IPS-NIHi11 (cell line): ENCODE data around the gene CSGALNACT2.

Experiments
- DNase-seq: peaks from one replicate; pipeline ENCODE4 v3.0.0; 2012; ENCODE audit warnings: mixed read lengths, low spot score

CSGALNACT2 gene

DNA sequence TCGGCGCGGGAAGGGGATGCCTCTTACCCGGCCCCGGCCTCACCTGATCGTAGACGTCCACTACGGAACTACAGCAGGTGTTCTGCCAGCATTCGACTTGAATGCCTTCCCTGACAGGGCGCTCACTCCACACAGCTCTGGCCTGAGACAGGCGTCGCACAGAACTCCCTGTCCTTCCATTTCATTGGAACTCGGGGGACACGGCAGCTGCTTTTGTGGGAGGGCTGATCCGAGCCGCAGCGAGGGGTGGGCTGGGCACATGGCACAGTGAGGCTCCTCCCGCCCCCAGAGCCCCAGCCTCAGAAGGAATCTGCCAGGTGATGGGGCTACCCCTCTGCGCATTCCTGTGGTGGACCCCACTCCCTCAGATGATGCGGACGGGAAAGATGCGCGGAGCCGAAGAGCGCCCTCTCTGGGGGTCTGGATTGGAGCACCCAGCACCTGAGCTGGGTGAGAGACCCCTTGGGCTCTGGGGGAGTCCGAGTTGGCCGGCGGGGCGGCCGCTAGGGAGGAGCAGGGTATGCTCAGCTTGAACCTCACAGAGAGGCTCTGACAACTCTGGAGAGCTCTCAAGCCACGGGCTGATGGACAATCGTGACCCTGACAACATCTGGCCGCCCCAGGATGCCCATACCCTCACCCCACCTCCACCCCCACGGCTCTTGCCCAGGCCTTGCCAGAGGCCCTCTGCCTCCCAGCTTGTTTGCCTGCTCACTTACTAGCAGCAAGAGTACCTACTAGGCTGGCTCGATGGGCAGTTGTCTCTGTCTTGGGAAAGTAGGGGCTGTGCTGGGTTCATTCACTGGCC lies 92.1 kb downstream of the CSGALNACT2 start:
- peak; percentile 57 for DNase-seq

GRCh38 chr10:43230909-43231522 lies 92.8 kb downstream of the CSGALNACT2 start:
- no peak for DNase-seq

GRCh38 chr10:43231523-43232078 lies 93.4 kb downstream of the CSGALNACT2 start:
- no peak for DNase-seq

GRCh38 chr10:43233601-43234430 lies 95.6 kb downstream of the CSGALNACT2 start:
- no peak for DNase-seq

- no peak for DNase-seq
Observed at GRCh38 chr10:43234471-43235041, 96.3 kb downstream of the CSGALNACT2 start.
